CD14-positive monocyte (primary cell): ENCODE measurements around the gene HHIPL1. TPM values are rescaled to one million over a fixed set of nuclear protein-coding genes. Genes with fewer than 3 reads are reported as not detected.

Experiments used
- DNase-seq, 3 donors: peaks; one replicate each; pipeline ENCODE4 v3.0.0-alpha.2; 2011 to 2022
- H2AFZ ChIP-seq: 2 replicates; pipeline ENCODE4 v1.6.0; 2012; ENCODE audit warnings: mild to moderate bottlenecking, low read depth, low read length, inconsistent platforms; ENCODE audit not compliant: insufficient read depth, poor library complexity, severe bottlenecking
- H3K27ac ChIP-seq, 2 donors: 1 replicate in 1 of 2; 2 replicates in 1 of 2; pipeline ENCODE4 v1.5.1; 2012 to 2013; ENCODE audit warnings: low read length in 2 of 2, control low read depth in 1 of 2, inconsistent platforms in 1 of 2, low read depth in 1 of 2, mild to moderate bottlenecking in 1 of 2
- H3K27me3 ChIP-seq, 2 donors: one replicate each; pipeline versions ENCODE4 v1.6.0 to v1.6.1; 2011 to 2013; ENCODE audit warnings: low read length in 2 of 2; ENCODE audit not compliant: control insufficient read depth in 2 of 2, insufficient read depth in 2 of 2
- H3K36me3 ChIP-seq, 2 donors: replicated peaks in 1 of 2; 1 replicate in 1 of 2; 2 replicates in 1 of 2; pipeline versions ENCODE4 v1.5.1 to v1.6.1; 2012 to 2013; ENCODE audit warnings: low read length in 2 of 2, control low read depth in 1 of 2, inconsistent platforms in 1 of 2, mild to moderate bottlenecking in 1 of 2; ENCODE audit not compliant: insufficient read depth in 2 of 2, control insufficient read depth in 1 of 2
- H3K4me1 ChIP-seq, 2 donors: 1 replicate in 1 of 2; 2 replicates in 1 of 2; pipeline versions ENCODE4 v1.5.1 to v1.6.1; 2012 to 2013; ENCODE audit warnings: low read length in 2 of 2, control low read depth in 1 of 2, inconsistent platforms in 1 of 2, mild to moderate bottlenecking in 1 of 2, moderate library complexity in 1 of 2; ENCODE audit not compliant: insufficient read depth in 2 of 2, control insufficient read depth in 1 of 2
- H3K4me2 ChIP-seq: replicated peaks from 2 replicates; pipeline ENCODE3; 2012; ENCODE audit warnings: low read length, moderate library complexity, mild to moderate bottlenecking; ENCODE audit not compliant: poor library complexity, severe bottlenecking; ENCODE audit errors: extremely low read depth
- H3K4me3 ChIP-seq, 3 experiments: fragments of 200-600 bp in 1 of 3; sonication (generic) in 1 of 3; replicated peaks in 1 of 3; 1 replicate in 2 of 3; 2 replicates in 1 of 3; pipeline ENCODE4 v1.5.1; 2011 to 2013; ENCODE audit warnings: low read length in 3 of 3, mild to moderate bottlenecking in 3 of 3, control low read depth in 2 of 3, low read depth in 2 of 3, inconsistent platforms in 1 of 3, moderate library complexity in 1 of 3
- H3K79me2 ChIP-seq: 2 replicates; pipeline ENCODE4 v1.6.0; 2012; ENCODE audit warnings: mild to moderate bottlenecking, control low read depth, inconsistent platforms, low read length, moderate library complexity; ENCODE audit not compliant: insufficient read depth
- H3K9ac ChIP-seq: 2 replicates; pipeline ENCODE4 v1.6.0; 2017; ENCODE audit warnings: low read length, mild to moderate bottlenecking; ENCODE audit not compliant: insufficient read depth, poor library complexity, severe bottlenecking
- H3K9me3 ChIP-seq, 2 donors: replicated peaks in 1 of 2; 1 replicate in 1 of 2; 2 replicates in 1 of 2; pipeline versions ENCODE4 v1.5.1 to v1.6.1; 2012 to 2013; ENCODE audit warnings: low read length in 2 of 2, control low read depth in 1 of 2; ENCODE audit not compliant: control insufficient read depth in 1 of 2, insufficient read depth in 1 of 2
- H4K20me1 ChIP-seq: 2 replicates; pipeline ENCODE4 v1.6.0; 2012; ENCODE audit warnings: mild to moderate bottlenecking, low read length, control low read depth, moderate library complexity; ENCODE audit not compliant: insufficient read depth
- H3K27ac Mint-ChIP-seq, 7 donors: one replicate each; pipeline ENCODE4 v1.8.0; 2020; ENCODE audit warnings: mild to moderate bottlenecking in 7 of 7, mixed read lengths in 7 of 7, moderate library complexity in 6 of 7, inconsistent platforms in 2 of 7
- H3K27me3 Mint-ChIP-seq, 3 donors: one replicate each; pipeline ENCODE4 v1.8.0; 2021 to 2022; ENCODE audit warnings: low read depth in 3 of 3, mild to moderate bottlenecking in 3 of 3, mixed read lengths in 3 of 3, moderate library complexity in 3 of 3, inconsistent platforms in 1 of 3
- H3K36me3 Mint-ChIP-seq, 2 donors: one replicate each; pipeline ENCODE4 v1.8.0; 2020; ENCODE audit warnings: mixed read lengths in 2 of 2, inconsistent platforms in 1 of 2, mild to moderate bottlenecking in 1 of 2
- H3K4me1 Mint-ChIP-seq: one replicate; pipeline ENCODE4 v1.8.0; 2020; ENCODE audit warnings: mild to moderate bottlenecking, mixed read lengths
- H3K4me3 Mint-ChIP-seq, 2 donors: one replicate each; pipeline ENCODE4 v1.8.0; 2020; ENCODE audit warnings: mild to moderate bottlenecking in 2 of 2, mixed read lengths in 2 of 2, moderate library complexity in 1 of 2
- H3K9me3 Mint-ChIP-seq, 7 donors: one replicate each; pipeline ENCODE4 v1.8.0; 2020 to 2022; ENCODE audit warnings: mixed read lengths in 7 of 7, mild to moderate bottlenecking in 6 of 7, moderate library complexity in 6 of 7, inconsistent platforms in 2 of 7
- CTCF ChIP-seq: fragments of 200-600 bp; IDR thresholded peaks from one replicate; pipeline ENCODE4 v1.8.0; 2022; ENCODE audit warnings: antibody characterized with exemption, mild to moderate bottlenecking
- WGBS: methylation state at CpG from one replicate; pipeline ENCODE4 v1.1.5; 2013; ENCODE audit warnings: missing lambda C conversion rate; ENCODE audit not compliant: insufficient coverage; 5-methylcytosine and 5-hydroxymethylcytosine counted together
- intact Hi-C, 2 donors: fragments of 100-400 bp; cut with micrococcal nuclease; formaldehyde crosslinking; loops; one replicate each; pipeline versions ENCODE4 v1.15.0 to v1.15.1; 2023
- polyA plus RNA-seq, 3 donors: library from polyadenylated mRNA; depleted of rRNA in 1 of 3; unstranded in 2 of 3; stranded (reverse) in 1 of 3; fragments of 300-500 nt in 2 of 3; fragments of >200 nt in 1 of 3; fragmentation: Illumina TruSeq in 2 of 3; gene quantifications; 1 replicate in 2 of 3; 2 replicates in 1 of 3; pipeline ENCODE4 v1.2.3, GENCODE V29; 2012 to 2021

The HHIPL1 gene
- polyA plus RNA-seq, 3 donors = 0.09 TPM; not detected in 2

GRCh38 chr14:99702115-99702514 is 57.2 kb downstream of the HHIPL1 start:
- Histone ChIP-seq H3K9me3 (peaks cover 21 to 28% of the 10 kb centered on the region in 2 donors), H3K36me3 (no peaks in the 10 kb centered on the region), H2AFZ (no peak overlapping the region), H3K79me2 (no peaks in the 10 kb centered on the region), H3K4me3 (no peak overlapping the region), H3K4me2 (no peak overlapping the region), H3K9ac (no peak overlapping the region), H3K27me3 (peaks cover 3 to 4% of the 10 kb centered on the region in 2 donors), H3K27ac (no peak overlapping the region), H3K4me1 (no peaks in the 10 kb centered on the region), H4K20me1 (no peaks in the 10 kb centered on the region)
- no peak for TF ChIP-seq CTCF
- peaks cover 0 to 4% of the 10 kb centered on the region in 2 donors for H3K36me3 Mint-ChIP-seq
- peaks cover 5% of the 10 kb centered on the region for H3K4me1 Mint-ChIP-seq
- intact Hi-C loops = no loop called here
- no peak for DNase-seq
- peaks cover 13 to 38% (median 23%) of the 10 kb centered on the region in 7 donors for H3K9me3 Mint-ChIP-seq
- no peak overlapping the region for H3K4me3 Mint-ChIP-seq
- no peak overlapping the region for H3K27ac Mint-ChIP-seq
- H3K27me3 Mint-ChIP-seq = peaks cover 2 to 10% (median 2%) of the 10 kb centered on the region in 3 donors

GRCh38 chr14:99703381-99703780 is 58.5 kb downstream of the HHIPL1 start:
- no peak overlapping the region for H2AFZ ChIP-seq
- no peaks in the 10 kb centered on the region for H3K79me2 ChIP-seq
- peaks cover 21 to 28% of the 10 kb centered on the region in 2 donors for H3K9me3 ChIP-seq
- H3K4me3 ChIP-seq = no peak overlapping the region
- H3K36me3 Mint-ChIP-seq = peaks cover 0 to 4% of the 10 kb centered on the region in 2 donors
- no peaks in the 10 kb centered on the region for H4K20me1 ChIP-seq
- intact Hi-C loops = no loop called here
- H3K9me3 Mint-ChIP-seq = peaks cover 13 to 34% (median 22%) of the 10 kb centered on the region in 7 donors
- no peak overlapping the region for H3K27ac Mint-ChIP-seq
- H3K4me1 ChIP-seq = no peaks in the 10 kb centered on the region
- peaks cover 5% of the 10 kb centered on the region for H3K4me1 Mint-ChIP-seq
- no peak for DNase-seq
- H3K4me3 Mint-ChIP-seq = no peak overlapping the region
- no peak overlapping the region for H3K4me2 ChIP-seq
- no CpG with 5 or more reads among the region's 3 CpGs for WGBS
- no peak overlapping the region for H3K27ac ChIP-seq
- H3K9ac ChIP-seq = no peak overlapping the region
- H3K36me3 ChIP-seq = no peaks in the 10 kb centered on the region
- H3K27me3 Mint-ChIP-seq = peaks cover 0 to 8% (median 2%) of the 10 kb centered on the region in 3 donors
- H3K27me3 ChIP-seq = peaks cover 0 to 2% of the 10 kb centered on the region in 2 donors
- no peak for TF ChIP-seq CTCF
